GM21576 (cell line): Measurements from ENCODE around the gene COG5.
"Not testable (repeated sequence)": the region's sequence is repeated elsewhere in the genome, so short reads cannot be mapped to it uniquely, and the experiment has no call there.

Source experiments
- ATAC-seq: cut with Tn5 transposase; IDR thresholded peaks from one replicate; pipeline ENCODE4 v1.9.1; 2021; ENCODE audit warnings: mild to moderate bottlenecking, moderate library complexity; ENCODE audit not compliant: unreplicated experiment

Gene COG5

GRCh38 chr7:107286751-107287621 is 276.7 kb downstream of the COG5 start:
- no peak for ATAC-seq

DNA sequence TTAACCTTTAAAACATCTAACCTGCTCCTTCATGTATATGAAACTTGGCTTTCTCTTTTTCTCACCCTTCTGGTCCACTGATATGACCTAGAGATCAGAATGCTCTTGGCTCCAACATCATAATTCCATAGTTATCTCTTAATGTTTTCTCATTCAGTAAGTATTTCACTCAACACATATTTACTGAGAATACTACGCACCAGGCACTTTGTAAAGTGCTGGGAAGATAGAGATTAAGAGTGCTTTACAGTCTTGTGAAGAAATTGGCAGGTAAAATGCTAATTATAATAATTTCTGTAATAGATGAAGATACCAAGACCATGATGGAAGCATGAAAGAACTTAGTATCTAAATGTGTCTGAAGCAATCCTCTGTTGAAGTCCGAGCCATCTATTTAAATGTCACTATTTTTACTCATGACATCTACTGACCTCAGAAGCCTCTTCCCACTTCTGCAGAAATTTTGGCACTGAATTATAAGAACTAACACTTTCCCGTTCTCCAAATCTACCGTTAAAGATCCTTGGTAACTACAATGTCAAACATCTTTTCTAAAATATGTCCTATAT is 278.7 kb downstream of the COG5 start:
- ATAC-seq, result no peak

DNA sequence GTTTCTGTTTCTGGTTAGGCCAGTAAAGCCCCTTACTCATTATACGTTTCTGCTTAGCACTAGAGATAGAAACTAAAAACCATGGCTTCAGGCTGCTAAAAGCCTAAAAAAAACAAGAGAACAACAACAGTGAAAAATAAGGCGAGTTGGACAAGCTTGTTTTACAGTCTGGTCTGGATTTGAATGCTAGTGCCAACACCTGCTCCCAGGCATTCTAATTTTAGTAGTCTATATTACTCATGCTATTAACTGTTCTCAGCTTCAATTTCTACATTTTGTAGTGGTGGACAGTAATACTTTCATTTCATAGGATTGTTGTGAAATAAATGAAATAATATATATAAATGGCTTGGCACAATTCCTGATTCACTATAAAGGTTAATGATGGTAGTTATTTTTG is 286.4 kb downstream of the COG5 start:
- no peak for ATAC-seq

- no peak for ATAC-seq
Measured at GRCh38 chr7:107276220-107276827, 287.4 kb downstream of the COG5 start.

GRCh38 chr7:107274506-107274905 is 289.2 kb downstream of the COG5 start:
- ATAC-seq, result no peak

- no peak for ATAC-seq
Measured at GRCh38 chr7:107269790-107270189, 293.9 kb downstream of the COG5 start.

GRCh38 chr7:107268594-107268993 is 295.1 kb downstream of the COG5 start:
- ATAC-seq, result no peak

GRCh38 chr7:107267138-107267537 is 296.6 kb downstream of the COG5 start:
- ATAC-seq, result no peak

- no peak for ATAC-seq
Measured at GRCh38 chr7:107264723-107265122, 299.0 kb downstream of the COG5 start.

GRCh38 chr7:107262857-107263256 is 300.9 kb downstream of the COG5 start:
- ATAC-seq, result no peak

GRCh38 chr7:107258737-107259136 is 305.0 kb downstream of the COG5 start:
- ATAC-seq, result no peak

DNA sequence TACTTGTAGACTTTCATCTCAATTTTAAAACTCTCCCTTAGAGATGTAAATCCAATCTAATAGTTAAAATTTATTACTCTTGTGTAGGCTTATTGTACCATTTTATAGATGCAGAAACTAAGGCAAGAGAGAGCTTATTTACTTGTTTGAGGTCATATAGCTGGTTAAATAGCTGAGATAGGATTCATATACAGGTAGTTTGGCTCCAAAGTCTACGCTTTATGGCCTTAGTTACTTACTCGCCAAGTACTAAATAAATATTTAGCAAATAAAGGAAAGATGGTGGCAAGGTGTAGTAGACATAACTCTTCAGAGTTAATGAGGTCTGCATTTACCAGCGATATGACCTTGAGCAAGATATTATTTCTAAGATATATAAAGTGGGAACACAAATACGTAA is 308.1 kb downstream of the COG5 start:
- no peak for ATAC-seq

- no peak for ATAC-seq
Measured at GRCh38 chr7:107254398-107254985, 309.2 kb downstream of the COG5 start.

- ATAC-seq, result no peak
Measured at GRCh38 chr7:107253599-107253998, 310.1 kb downstream of the COG5 start.

DNA sequence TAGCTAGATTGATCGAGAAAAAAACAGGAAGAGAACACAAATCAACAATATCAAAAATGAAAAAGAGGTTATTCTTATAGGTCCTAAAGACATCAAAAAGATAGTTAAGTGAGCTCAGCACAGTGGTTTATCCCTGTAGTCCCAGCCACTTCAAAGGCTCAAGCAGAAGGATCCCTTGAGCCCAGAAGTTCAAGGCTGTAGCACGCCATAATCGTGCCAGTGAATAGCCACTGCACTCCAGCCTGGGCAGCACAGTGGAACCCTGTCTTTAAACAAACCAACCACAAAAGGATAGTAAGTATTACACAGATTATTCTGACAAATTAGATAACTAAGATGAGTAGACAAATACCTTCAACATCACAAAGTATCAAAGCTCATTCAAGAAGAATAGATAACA is 311.8 kb downstream of the COG5 start:
- no peak for ATAC-seq

GRCh38 chr7:107248551-107249316 is 315.0 kb downstream of the COG5 start:
- no peak for ATAC-seq

DNA sequence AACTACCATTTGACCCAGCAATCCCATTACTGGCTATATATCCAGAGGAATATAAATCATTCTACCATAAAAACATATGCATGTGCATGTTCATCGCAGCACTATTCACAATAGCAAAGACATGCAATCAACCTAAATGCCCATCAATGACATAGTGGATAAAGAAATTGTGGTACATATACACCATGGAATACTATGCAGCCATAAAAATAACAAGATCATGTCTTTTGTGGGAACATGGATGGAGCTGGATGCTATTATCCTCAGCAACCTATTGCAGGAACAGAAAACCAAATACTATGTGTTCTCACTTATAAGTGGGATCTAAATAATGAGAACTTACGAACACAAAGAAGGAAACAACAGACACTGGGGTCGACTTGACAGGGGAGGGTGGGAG is 316.9 kb downstream of the COG5 start:
- not testable (repeated sequence) for ATAC-seq

DNA sequence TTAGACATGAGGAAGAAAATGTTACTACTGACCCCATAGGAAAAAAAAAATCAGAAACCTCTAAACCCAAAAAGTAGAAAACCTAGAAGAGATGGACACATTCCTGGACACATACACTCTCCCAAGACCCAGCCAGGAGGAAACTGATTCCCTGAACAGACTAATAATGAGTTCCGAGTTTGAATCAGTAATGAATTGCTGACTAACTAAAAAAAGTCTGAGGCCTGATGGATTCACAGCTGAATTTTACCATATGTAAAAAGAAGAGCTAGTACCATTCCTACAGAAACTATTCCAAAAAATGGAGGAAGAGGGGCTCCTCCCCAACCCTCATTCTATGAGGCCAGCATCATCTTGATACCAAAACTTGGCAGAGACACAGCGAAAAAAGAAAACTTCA is 319.1 kb downstream of the COG5 start:
- ATAC-seq, result no peak

DNA sequence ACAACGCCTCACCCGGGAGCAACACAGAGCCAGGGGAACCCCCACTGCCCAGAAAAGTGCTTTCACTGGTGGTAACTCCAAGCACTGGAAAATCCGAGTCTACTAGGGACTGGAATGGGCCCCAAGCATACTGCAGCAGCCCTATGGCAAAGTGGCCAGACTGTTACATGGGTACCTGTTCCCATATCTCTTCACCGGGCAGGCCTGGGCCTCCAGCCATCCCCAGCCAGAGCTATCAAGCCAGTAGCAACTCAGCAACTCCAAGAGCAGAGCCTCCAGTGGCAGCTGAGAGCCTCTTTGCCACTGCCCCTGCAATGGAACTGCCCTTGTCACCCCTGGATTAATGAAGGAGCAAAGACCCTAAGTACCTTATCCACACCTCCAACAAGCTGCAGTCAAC is 321.5 kb downstream of the COG5 start:
- ATAC-seq, result no peak

- ATAC-seq, result no peak
Measured at GRCh38 chr7:107237451-107237850, 326.3 kb downstream of the COG5 start.

DNA sequence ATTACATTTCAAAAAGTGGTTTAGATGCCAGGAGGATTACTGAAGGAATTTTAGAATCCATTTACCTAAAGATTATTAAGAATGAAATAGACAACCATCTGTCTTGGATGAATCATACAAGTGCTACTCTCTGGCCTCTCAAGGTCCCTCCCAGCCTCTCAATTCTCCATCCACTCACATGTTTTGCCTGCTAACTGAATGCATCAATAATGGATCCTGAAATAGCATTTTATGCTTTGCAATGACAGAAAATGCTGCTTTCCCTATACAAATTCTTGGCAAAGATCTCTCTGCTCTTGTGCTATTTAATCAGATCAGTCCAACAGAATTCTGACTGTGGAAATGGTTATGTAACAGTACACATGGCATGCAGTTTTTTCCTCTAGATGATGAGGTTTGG is 326.9 kb downstream of the COG5 start:
- ATAC-seq, result no peak
